ENCODE data around the gene APOA5. TPM values are rescaled to one million over a fixed set of nuclear protein-coding genes. Genes with fewer than 3 reads are reported as not detected.
"Not testable (repeated sequence)": the region's sequence is repeated elsewhere in the genome, so short reads cannot be mapped to it uniquely, and the experiment has no call there.

APOA5 gene
- total RNA-seq, 4 donors from 2014 or later, result not detected

DNA sequence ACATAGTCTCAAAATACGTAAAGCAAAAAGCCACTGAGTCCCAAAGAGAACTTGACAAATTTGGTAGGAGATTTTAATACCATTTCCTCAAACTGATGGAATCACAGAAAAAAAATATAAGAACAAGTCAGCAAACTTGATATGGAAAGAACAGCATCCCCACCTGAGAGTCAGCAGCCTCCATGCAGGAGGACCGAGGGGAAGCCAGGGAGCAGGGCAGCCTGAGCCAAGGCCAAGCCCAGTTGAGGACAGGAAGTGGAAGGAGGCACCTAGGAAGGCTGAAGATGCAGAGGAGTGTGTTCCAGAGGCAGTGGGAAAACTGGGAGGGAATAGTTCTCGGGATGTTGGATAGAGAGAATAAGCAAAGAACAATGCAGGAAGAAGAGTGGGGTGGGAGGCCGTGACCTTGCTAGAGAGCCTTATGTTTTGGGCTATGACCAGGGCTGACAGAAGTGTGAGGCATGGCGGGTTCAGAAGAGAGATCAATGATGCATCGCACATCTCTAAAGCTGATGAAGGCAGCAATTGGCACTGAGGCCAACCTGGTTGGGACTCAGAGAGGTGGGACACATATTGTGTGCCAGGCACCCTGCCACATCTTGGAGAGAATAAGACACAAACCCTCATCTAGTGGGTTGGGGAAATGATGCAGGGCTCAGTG is 16.1 kb upstream of the APOA5 start:
- H3K4me1 ChIP-seq, result no peaks in the 10 kb centered on the region
- H3K9me3 ChIP-seq, result no peaks in the 10 kb centered on the region
- ATAC-seq, result no peak
- H3K36me3 ChIP-seq, result no peaks in the 10 kb centered on the region
- H3K4me3 ChIP-seq, result no peak overlapping the region
- TF ChIP-seq, protein P1, sequence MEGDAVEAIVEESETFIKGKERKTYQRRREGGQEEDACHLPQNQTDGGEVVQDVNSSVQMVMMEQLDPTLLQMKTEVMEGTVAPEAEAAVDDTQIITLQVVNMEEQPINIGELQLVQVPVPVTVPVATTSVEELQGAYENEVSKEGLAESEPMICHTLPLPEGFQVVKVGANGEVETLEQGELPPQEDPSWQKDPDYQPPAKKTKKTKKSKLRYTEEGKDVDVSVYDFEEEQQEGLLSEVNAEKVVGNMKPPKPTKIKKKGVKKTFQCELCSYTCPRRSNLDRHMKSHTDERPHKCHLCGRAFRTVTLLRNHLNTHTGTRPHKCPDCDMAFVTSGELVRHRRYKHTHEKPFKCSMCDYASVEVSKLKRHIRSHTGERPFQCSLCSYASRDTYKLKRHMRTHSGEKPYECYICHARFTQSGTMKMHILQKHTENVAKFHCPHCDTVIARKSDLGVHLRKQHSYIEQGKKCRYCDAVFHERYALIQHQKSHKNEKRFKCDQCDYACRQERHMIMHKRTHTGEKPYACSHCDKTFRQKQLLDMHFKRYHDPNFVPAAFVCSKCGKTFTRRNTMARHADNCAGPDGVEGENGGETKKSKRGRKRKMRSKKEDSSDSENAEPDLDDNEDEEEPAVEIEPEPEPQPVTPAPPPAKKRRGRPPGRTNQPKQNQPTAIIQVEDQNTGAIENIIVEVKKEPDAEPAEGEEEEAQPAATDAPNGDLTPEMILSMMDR (IDR thresholded peaks at IDR 0.05), result no peak
- TF ChIP-seq POLR2AphosphoS5 (IDR thresholded peaks at IDR 0.05) (no peak), POLR2A (IDR thresholded peaks at IDR 0.05) (no peak), EP300 (IDR thresholded peaks at IDR 0.05) (no peak)
- H3K27me3 ChIP-seq, result peaks cover 5% of the 10 kb centered on the region
- H3K27ac ChIP-seq, result no peak overlapping the region
- WGBS, 2 donors (ENCODE audit: low coverage in 1 of 2), result 90 to 97% methylated on average over 5 to 6 of the region's 6 CpGs

DNA sequence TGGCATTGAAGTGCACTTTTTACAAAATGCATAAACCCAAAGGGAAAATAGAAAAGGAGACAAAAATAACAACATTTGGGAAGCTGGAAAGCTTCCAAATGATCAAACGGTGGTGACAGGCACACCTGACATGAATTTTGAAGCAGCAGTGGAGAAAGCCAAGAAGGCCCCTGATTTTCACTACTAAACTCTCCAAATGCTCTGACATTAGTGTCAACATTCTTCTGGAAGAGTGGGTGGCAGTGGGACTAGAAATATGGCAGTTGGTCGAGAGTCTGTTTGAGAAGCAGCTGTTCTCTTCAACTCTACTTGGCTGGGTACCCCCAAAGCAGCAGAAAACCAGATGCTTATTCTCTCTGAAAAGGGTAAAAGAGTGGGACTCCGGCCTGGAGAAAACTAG is 12.3 kb upstream of the APOA5 start:
- 56 to 57% methylated on average over 3 of the region's 3 CpGs for WGBS, 2 donors (ENCODE audit: low coverage in 1 of 2)
- H3K27ac ChIP-seq, result no peak overlapping the region
- H3K4me3 ChIP-seq, result no peak overlapping the region
- H3K4me1 ChIP-seq, result no peaks in the 10 kb centered on the region
- peaks cover 9% of the 10 kb centered on the region for H3K27me3 ChIP-seq
- no peaks in the 10 kb centered on the region for H3K9me3 ChIP-seq
- H3K36me3 ChIP-seq, result no peaks in the 10 kb centered on the region
- TF ChIP-seq POLR2A (IDR thresholded peaks at IDR 0.05) (no peak), POLR2AphosphoS5 (IDR thresholded peaks at IDR 0.05) (no peak), EP300 (IDR thresholded peaks at IDR 0.05) (no peak)
- TF ChIP-seq, protein P1 (IDR thresholded peaks at IDR 0.05), result no peak
- no peak for ATAC-seq

DNA sequence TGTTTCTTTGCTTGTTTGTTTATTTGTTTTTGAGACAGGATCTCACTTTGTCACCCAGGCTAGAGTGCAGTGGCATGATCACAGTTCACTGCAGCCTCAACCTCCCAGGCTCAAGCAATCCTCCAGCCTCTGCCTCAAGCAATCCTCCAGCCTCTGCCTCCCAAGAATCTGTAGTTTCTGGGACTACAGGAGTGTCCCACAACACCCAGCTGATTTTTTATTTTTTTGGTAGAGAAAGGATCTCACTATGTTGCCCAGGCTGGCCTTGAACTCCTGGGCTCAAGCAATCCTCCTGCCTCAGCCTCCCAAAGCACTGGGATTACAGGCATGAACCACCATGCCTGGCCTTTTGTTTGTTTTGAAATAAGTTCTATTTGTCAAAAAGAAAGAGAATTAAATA is 10.0 kb upstream of the APOA5 start:
- H3K36me3 ChIP-seq, ATAC-seq, H3K9me3 ChIP-seq, H3K4me1 ChIP-seq, H3K27ac ChIP-seq, H3K4me3 ChIP-seq, H3K27me3 ChIP-seq: not testable (repeated sequence)

DNA sequence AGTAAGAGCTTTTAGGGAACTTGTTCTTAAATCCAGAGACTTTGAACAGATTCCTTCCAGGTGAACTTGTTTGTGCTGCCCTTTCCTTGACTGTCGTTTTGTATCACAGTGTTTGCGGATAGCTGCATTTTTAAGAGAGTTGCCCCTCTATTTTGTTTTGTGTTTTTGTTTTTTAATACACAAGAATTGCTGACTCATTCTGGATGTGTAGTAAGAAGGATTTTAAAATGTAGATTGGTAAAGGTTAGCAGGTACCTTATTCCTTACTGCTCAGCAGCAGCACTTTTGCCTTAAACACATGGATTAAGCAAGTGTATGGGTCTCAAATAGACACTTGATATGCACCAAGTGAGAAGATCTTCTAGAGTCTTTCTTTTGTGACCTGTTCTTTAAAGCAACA is 8.9 kb upstream of the APOA5 start:
- WGBS, 2 donors (ENCODE audit: low coverage in 1 of 2), result 79 to 88% methylated on average over 2 of the region's 2 CpGs
- ATAC-seq, result no peak
- Histone ChIP-seq H3K4me3 (no peak overlapping the region), H3K27me3 (peaks cover 4% of the 10 kb centered on the region), H3K9me3 (no peaks in the 10 kb centered on the region), H3K4me1 (no peaks in the 10 kb centered on the region), H3K27ac (no peak overlapping the region), H3K36me3 (no peaks in the 10 kb centered on the region)
- TF ChIP-seq POLR2AphosphoS5 (IDR thresholded peaks at IDR 0.05) (no peak), POLR2A (IDR thresholded peaks at IDR 0.05) (no peak), EP300 (IDR thresholded peaks at IDR 0.05) (no peak)
- TF ChIP-seq, protein P1 (IDR thresholded peaks at IDR 0.05), result no peak

DNA sequence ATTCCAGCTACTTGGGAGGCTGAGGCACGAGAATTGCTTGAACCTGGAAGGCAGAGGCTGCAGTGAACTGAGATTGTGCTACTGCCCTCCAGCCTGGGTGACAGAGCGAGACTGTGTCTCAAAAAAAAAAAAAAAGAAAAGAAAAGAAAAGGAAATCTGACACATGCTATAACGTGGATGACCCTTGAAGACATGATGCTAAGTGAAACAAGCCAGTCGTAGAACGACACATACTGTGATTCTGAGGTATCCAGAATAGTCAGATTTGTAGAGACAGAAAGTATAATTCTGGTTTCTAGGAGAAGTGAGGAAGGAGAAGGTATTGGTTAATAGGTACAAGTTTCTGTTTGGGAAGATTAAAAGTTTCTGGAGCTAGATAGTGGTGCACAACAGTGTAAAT is 6.7 kb upstream of the APOA5 start:
- no peaks in the 10 kb centered on the region for H3K36me3 ChIP-seq
- ATAC-seq, result no peak
- WGBS, 2 donors (ENCODE audit: low coverage in 1 of 2), result 75 to 85% methylated on average over 3 to 4 of the region's 5 CpGs

More for the DNA sequence above, 6.7 kb upstream of the APOA5 start:
- H3K4me1 ChIP-seq, result no peaks in the 10 kb centered on the region
- TF ChIP-seq POLR2A (IDR thresholded peaks at IDR 0.05) (no peak), POLR2AphosphoS5 (IDR thresholded peaks at IDR 0.05) (no peak), EP300 (IDR thresholded peaks at IDR 0.05) (no peak)
- TF ChIP-seq, protein P1 (IDR thresholded peaks at IDR 0.05), result no peak
- H3K27me3 ChIP-seq, result peaks cover 4% of the 10 kb centered on the region
- no peak overlapping the region for H3K27ac ChIP-seq
- H3K9me3 ChIP-seq, result no peaks in the 10 kb centered on the region
- no peak overlapping the region for H3K4me3 ChIP-seq
